Measurements from ENCODE around the gene CRELD1. TPM values are rescaled to one million over a fixed set of nuclear protein-coding genes. Genes with fewer than 3 reads are reported as not detected.
A peak's percentile ranks its signal among the peaks of the same experiment; 100 is the strongest.

The CRELD1 gene
- total RNA-seq, result 19.9 TPM
- 36.4 TPM for polyA plus RNA-seq
- long read RNA-seq, donor 1, partial matches to known transcripts, result 0 of 1 reads
- long read RNA-seq, donor 1, other reads (novel, unspliced or antisense), result 0 of 1 reads
- long read RNA-seq, donor 2, partial matches to known transcripts, result 0 of 14 reads
- long read RNA-seq, donor 2, other reads (novel, unspliced or antisense), result 6 of 14 reads
- long read RNA-seq, donor 3, partial matches to known transcripts, result 0 of 10 reads
- long read RNA-seq, donor 3, other reads (novel, unspliced or antisense), result 0 of 10 reads
- long read RNA-seq, donor 4, partial matches to known transcripts, result 0 of 2 reads
- long read RNA-seq, donor 4, other reads (novel, unspliced or antisense), result 0 of 2 reads
- long read RNA-seq, donor 5, partial matches to known transcripts, result 0 of 6 reads
- long read RNA-seq, donor 5, other reads (novel, unspliced or antisense), result 0 of 6 reads
- long read RNA-seq, donor 6, partial matches to known transcripts, result 0 of 7 reads
- long read RNA-seq, donor 6, other reads (novel, unspliced or antisense), result 0 of 7 reads
- long read RNA-seq, donor 7, partial matches to known transcripts, result 0 of 1 reads
- long read RNA-seq, donor 7, other reads (novel, unspliced or antisense), result 0 of 1 reads
- long read RNA-seq, donor 8, result 0 reads
- long read RNA-seq, donor 9, result 0 reads
- long read RNA-seq, donor 10, partial matches to known transcripts, result 0 of 2 reads
- long read RNA-seq, donor 10, other reads (novel, unspliced or antisense), result 0 of 2 reads

DNA sequence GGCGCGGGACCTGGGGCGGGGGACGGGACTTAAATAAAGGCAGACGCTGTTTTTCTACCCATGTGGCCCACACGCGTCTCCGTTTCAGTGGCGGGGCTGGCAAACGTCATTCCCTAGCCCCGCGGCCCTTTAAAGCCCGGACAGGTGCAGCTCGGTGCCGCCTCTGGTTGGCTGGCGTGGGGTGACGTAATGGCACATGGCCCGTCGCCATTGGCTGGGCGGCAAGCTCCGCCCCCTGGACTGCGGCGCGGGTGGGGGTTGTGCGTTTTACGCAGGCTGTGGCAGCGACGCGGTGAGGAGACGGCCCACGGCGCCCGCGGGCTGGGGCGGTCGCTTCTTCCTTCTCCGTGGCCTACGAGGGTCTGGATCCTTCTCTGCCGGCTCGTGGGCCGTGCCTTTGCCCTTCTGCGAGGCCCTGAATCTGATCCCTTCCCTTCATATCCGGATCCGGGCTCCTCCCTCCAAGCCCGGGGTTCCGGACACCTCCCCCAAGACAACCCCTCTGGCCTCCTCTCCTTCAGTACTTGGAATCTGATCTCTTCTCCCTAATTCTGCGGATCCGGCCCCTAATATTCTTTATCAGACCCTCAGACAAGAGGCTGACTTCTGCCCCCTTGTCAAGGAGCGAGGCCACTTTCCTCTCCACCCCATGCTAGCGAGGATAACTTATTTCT lies at the start of gene CRELD1:
Gene CRELD1 (plus strand): TSS at position 274 of the 674 bp plus-strand sequence. CDS start 605 bp downstream, outside the sequence.
- Histone ChIP-seq H3K4me3 (ENCODE audit: low read length in 2 of 2) (peak within 1 kb of the TSS; percentile 74 to 81), H3K27ac (ENCODE audit: low read depth in 1 of 2, low read length in 1 of 2) (peak within 1 kb of the TSS; percentile 97 to 98), H3K27me3 (ENCODE audit: control insufficient read depth in 2 of 2, insufficient read depth in 1 of 2, low read length in 1 of 2) (no peaks in the 10 kb centered on the region), H3K9me3 (ENCODE audit: control insufficient read depth in 2 of 2, insufficient read depth in 1 of 2, low read length in 1 of 2) (no peaks in the 10 kb centered on the region), H3K36me3 (ENCODE audit: control insufficient read depth in 2 of 2, insufficient read depth in 2 of 2, low read length in 1 of 2) (peaks cover 7 to 25% of the 10 kb centered on the region in 2 donors), H3K4me1 (ENCODE audit: control insufficient read depth in 2 of 2, insufficient read depth in 2 of 2, low read length in 2 of 2) (peaks cover 11 to 28% of the 10 kb centered on the region in 2 donors)
- peak; percentile 83 to 98 (median 92) for DNase-seq (ENCODE audit: low read depth in 6 of 9, low spot score in 9 of 9)
- WGBS, result under 1% methylated on average over 50 of the region's 50 CpGs

GRCh38 chr3:9884555-9885165 lies 49.0 kb upstream of the CRELD1 start:
- WGBS, result 92% methylated on average over 11 of the region's 11 CpGs
- H3K4me3 ChIP-seq (ENCODE audit: low read length in 2 of 2), result no peak overlapping the region

DNA sequence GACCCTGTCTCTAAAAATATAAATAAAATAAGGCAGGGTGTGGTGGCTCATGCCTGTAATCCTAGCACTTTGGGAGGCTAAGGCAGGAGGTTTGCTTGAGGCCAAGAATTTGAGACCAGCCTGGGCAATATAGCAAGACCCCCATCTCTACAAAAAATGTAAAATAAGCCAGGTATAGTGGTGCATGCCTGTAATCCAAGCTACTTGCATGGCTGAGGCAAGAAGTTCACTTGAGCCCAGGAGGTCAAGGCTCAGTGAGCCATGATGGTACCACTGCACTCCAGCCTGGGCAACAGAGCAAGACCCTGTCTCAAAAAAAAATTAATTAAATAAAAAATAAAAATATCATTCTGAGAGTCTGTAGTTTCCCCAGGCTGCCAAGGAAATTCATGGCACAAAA lies 47.3 kb upstream of the CRELD1 start:
- H3K9me3 ChIP-seq (ENCODE audit: control insufficient read depth in 2 of 2, insufficient read depth in 1 of 2, low read length in 1 of 2), result no peaks in the 10 kb centered on the region
- no peaks in the 10 kb centered on the region for H3K36me3 ChIP-seq (ENCODE audit: control insufficient read depth in 2 of 2, insufficient read depth in 2 of 2, low read length in 1 of 2)
- peaks cover 0 to 5% of the 10 kb centered on the region in 2 donors for H3K4me1 ChIP-seq (ENCODE audit: control insufficient read depth in 2 of 2, insufficient read depth in 2 of 2, low read length in 2 of 2)
- H3K27ac ChIP-seq (ENCODE audit: low read depth in 1 of 2, low read length in 1 of 2), result no peak overlapping the region
- H3K4me3 ChIP-seq (ENCODE audit: low read length in 2 of 2), result no peak overlapping the region
- DNase-seq (ENCODE audit: low read depth in 6 of 9, low spot score in 9 of 9), result no peak
- no peaks in the 10 kb centered on the region for H3K27me3 ChIP-seq (ENCODE audit: control insufficient read depth in 2 of 2, insufficient read depth in 1 of 2, low read length in 1 of 2)

More at GRCh38 chr3:9884555-9885165, 49.0 kb upstream of the CRELD1 start:
- Histone ChIP-seq H3K36me3 (ENCODE audit: control insufficient read depth in 2 of 2, insufficient read depth in 2 of 2, low read length in 1 of 2) (no peaks in the 10 kb centered on the region), H3K4me1 (ENCODE audit: control insufficient read depth in 2 of 2, insufficient read depth in 2 of 2, low read length in 2 of 2) (no peaks in the 10 kb centered on the region), H3K27me3 (ENCODE audit: control insufficient read depth in 2 of 2, insufficient read depth in 1 of 2, low read length in 1 of 2) (no peaks in the 10 kb centered on the region), H3K9me3 (ENCODE audit: control insufficient read depth in 2 of 2, insufficient read depth in 1 of 2, low read length in 1 of 2) (no peaks in the 10 kb centered on the region), H3K27ac (ENCODE audit: low read depth in 1 of 2, low read length in 1 of 2) (no peak overlapping the region)
- no peak for DNase-seq (ENCODE audit: low read depth in 6 of 9, low spot score in 9 of 9)

- WGBS, result 96% methylated on average over 5 of the region's 5 CpGs
Measured at GRCh38 chr3:9887480-9887879, 46.2 kb upstream of the CRELD1 start.

DNA sequence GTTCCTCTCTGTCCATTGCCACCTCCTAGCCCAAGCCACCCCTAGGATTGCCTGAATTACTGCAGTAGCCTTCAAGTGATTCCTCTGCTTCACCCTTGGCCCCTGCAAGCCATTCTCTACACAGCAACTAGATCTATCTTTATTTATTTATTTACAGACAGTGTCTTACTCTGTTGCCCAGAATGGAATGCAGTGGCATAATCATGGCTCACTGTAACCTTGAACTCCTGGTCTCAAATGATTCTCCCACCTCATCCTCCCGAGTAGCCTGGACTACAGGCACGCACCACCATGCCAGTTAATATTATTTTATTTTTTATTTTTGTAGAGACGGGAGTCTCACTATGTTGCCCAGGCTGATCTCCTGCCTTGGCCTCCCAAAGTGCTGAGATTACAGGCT lies 45.1 kb upstream of the CRELD1 start:
- H3K36me3 ChIP-seq (ENCODE audit: control insufficient read depth in 2 of 2, insufficient read depth in 2 of 2, low read length in 1 of 2), result peaks cover 7 to 15% of the 10 kb centered on the region in 2 donors
- no peaks in the 10 kb centered on the region for H3K9me3 ChIP-seq (ENCODE audit: control insufficient read depth in 2 of 2, insufficient read depth in 1 of 2, low read length in 1 of 2)
- H3K27me3 ChIP-seq (ENCODE audit: control insufficient read depth in 2 of 2, insufficient read depth in 1 of 2, low read length in 1 of 2), result no peaks in the 10 kb centered on the region
- no peak overlapping the region for H3K4me3 ChIP-seq (ENCODE audit: low read length in 2 of 2)
- WGBS, result 99% methylated on average over 3 of the region's 3 CpGs
- H3K4me1 ChIP-seq (ENCODE audit: control insufficient read depth in 2 of 2, insufficient read depth in 2 of 2, low read length in 2 of 2), result peaks cover 2 to 12% of the 10 kb centered on the region in 2 donors
- H3K27ac ChIP-seq (ENCODE audit: low read depth in 1 of 2, low read length in 1 of 2), result no peak overlapping the region
- no peak for DNase-seq (ENCODE audit: low read depth in 6 of 9, low spot score in 9 of 9)

More at GRCh38 chr3:9887480-9887879, 46.2 kb upstream of the CRELD1 start:
- H3K27me3 ChIP-seq (ENCODE audit: control insufficient read depth in 2 of 2, insufficient read depth in 1 of 2, low read length in 1 of 2), result no peaks in the 10 kb centered on the region
- H3K36me3 ChIP-seq (ENCODE audit: control insufficient read depth in 2 of 2, insufficient read depth in 2 of 2, low read length in 1 of 2), result peaks cover 0 to 4% of the 10 kb centered on the region in 2 donors
- H3K27ac ChIP-seq (ENCODE audit: low read depth in 1 of 2, low read length in 1 of 2), result no peak overlapping the region
- H3K9me3 ChIP-seq (ENCODE audit: control insufficient read depth in 2 of 2, insufficient read depth in 1 of 2, low read length in 1 of 2), result no peaks in the 10 kb centered on the region
- peaks cover 2 to 12% of the 10 kb centered on the region in 2 donors for H3K4me1 ChIP-seq (ENCODE audit: control insufficient read depth in 2 of 2, insufficient read depth in 2 of 2, low read length in 2 of 2)
- no peak overlapping the region for H3K4me3 ChIP-seq (ENCODE audit: low read length in 2 of 2)
- DNase-seq (ENCODE audit: low read depth in 6 of 9, low spot score in 9 of 9), result no peak

DNA sequence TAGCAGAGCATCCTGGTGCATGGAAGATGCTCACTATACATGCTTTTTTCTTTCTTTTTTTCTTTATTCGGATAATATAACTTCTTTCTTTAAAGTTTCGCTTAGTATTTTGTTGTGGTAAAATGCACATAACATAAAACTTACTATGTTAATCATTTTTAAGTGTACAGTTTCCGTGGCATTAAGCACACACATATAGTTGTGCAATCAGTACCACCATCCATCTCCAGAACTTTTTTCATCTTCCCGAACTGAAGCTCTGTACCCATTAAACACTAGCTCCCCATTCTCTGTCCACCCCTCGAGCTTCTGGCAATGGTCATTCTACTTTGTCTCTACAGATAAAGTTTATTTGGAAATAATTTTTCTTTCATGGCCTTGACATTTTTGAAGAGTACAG lies 44.2 kb upstream of the CRELD1 start:
- Histone ChIP-seq H3K4me3 (ENCODE audit: low read length in 2 of 2) (no peak overlapping the region), H3K36me3 (ENCODE audit: control insufficient read depth in 2 of 2, insufficient read depth in 2 of 2, low read length in 1 of 2) (peaks cover 7 to 18% of the 10 kb centered on the region in 2 donors), H3K27me3 (ENCODE audit: control insufficient read depth in 2 of 2, insufficient read depth in 1 of 2, low read length in 1 of 2) (no peaks in the 10 kb centered on the region), H3K27ac (ENCODE audit: low read depth in 1 of 2, low read length in 1 of 2) (no peak overlapping the region), H3K4me1 (ENCODE audit: control insufficient read depth in 2 of 2, insufficient read depth in 2 of 2, low read length in 2 of 2) (peaks cover 2 to 12% of the 10 kb centered on the region in 2 donors), H3K9me3 (ENCODE audit: control insufficient read depth in 2 of 2, insufficient read depth in 1 of 2, low read length in 1 of 2) (no peaks in the 10 kb centered on the region)
- WGBS, result 94% methylated on average over 5 of the region's 5 CpGs
- DNase-seq (ENCODE audit: low read depth in 6 of 9, low spot score in 9 of 9), result no peak

DNA sequence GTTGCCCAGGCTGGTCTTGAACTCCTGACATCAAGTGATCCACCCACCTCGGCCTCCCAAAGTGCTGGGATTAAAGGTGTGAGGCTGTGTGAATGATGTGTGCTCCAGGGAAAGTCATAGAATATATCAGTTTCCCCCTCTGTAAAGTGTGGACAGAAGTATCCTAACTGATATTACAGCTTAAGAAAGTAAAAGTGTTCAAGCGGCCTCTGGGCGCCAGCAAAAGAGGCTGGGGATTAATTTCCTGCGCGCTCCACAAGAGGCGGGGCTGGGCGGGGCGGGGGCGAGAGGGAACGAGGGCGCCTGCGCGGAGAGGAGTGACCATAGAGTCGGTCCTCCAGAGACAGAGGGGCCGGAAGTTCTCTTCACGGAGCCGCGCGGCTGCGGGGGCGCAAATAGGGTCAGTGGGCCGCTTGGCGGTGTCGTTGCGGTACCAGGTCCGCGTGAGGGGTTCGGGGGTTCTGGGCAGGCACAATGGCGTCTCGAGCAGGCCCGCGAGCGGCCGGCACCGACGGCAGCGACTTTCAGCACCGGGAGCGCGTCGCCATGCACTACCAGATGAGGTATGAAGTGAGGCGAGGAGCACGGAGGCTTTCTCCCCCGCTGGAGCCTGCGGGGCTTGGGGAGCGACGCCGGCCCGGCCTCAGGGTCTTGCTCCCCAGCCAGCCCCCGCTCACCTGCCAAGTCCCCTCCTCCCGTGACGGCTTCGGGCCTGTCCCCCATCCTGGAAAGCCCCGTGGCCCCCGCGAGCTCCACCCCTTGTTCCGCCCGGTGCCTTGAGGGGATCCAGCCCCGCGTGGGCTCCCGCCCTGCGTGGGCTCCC lies 43.2 kb upstream of the CRELD1 start, which contains the start of gene JAGN1:
Gene JAGN1 (plus strand): TSS at position 362 of the 823 bp plus-strand sequence. CDS start 113 bp downstream, at position 475.
- Histone ChIP-seq H3K27me3 (ENCODE audit: control insufficient read depth in 2 of 2, insufficient read depth in 1 of 2, low read length in 1 of 2) (no peaks in the 10 kb centered on the region), H3K4me3 (ENCODE audit: low read length in 2 of 2) (peak within 1 kb of the TSS; percentile 79 to 99), H3K4me1 (ENCODE audit: control insufficient read depth in 2 of 2, insufficient read depth in 2 of 2, low read length in 2 of 2) (peaks cover 2 to 12% of the 10 kb centered on the region in 2 donors), H3K9me3 (ENCODE audit: control insufficient read depth in 2 of 2, insufficient read depth in 1 of 2, low read length in 1 of 2) (no peaks in the 10 kb centered on the region), H3K36me3 (ENCODE audit: control insufficient read depth in 2 of 2, insufficient read depth in 2 of 2, low read length in 1 of 2) (peaks cover 7 to 21% of the 10 kb centered on the region in 2 donors), H3K27ac (ENCODE audit: low read depth in 1 of 2, low read length in 1 of 2) (peak within 1 kb of the TSS; percentile 89 to 98)
- DNase-seq (ENCODE audit: low read depth in 6 of 9, low spot score in 9 of 9), result peak; percentile 73 to 96 (median 90)
- WGBS, result under 1% methylated on average over 62 of the region's 62 CpGs

- Histone ChIP-seq H3K27ac (ENCODE audit: low read depth in 1 of 2, low read length in 1 of 2) (peak overlapping the region; percentile 89 to 98), H3K27me3 (ENCODE audit: control insufficient read depth in 2 of 2, insufficient read depth in 1 of 2, low read length in 1 of 2) (no peaks in the 10 kb centered on the region), H3K36me3 (ENCODE audit: control insufficient read depth in 2 of 2, insufficient read depth in 2 of 2, low read length in 1 of 2) (peaks cover 7 to 21% of the 10 kb centered on the region in 2 donors), H3K4me3 (ENCODE audit: low read length in 2 of 2) (peak overlapping the region; percentile 79 to 99), H3K9me3 (ENCODE audit: control insufficient read depth in 2 of 2, insufficient read depth in 1 of 2, low read length in 1 of 2) (no peaks in the 10 kb centered on the region), H3K4me1 (ENCODE audit: control insufficient read depth in 2 of 2, insufficient read depth in 2 of 2, low read length in 2 of 2) (peaks cover 2 to 12% of the 10 kb centered on the region in 2 donors)
- WGBS, result 18% methylated on average over 12 of the region's 12 CpGs
- no peak for DNase-seq (ENCODE audit: low read depth in 6 of 9, low spot score in 9 of 9)
Measured at GRCh38 chr3:9891072-9891622, 42.5 kb upstream of the CRELD1 start.
